PC-3 (cell line): ENCODE data around the gene MPHOSPH9. TPM values are rescaled to one million over a fixed set of nuclear protein-coding genes. Genes with fewer than 3 reads are reported as not detected.

Source experiments
- ATAC-seq: fragments of 200-7000 bp; cut with Tn5 transposase; 2 replicates; pipeline ENCODE4 v1.9.1; 2020; ENCODE audit warnings: mild to moderate bottlenecking, moderate library complexity
- BruUV-seq: library from RNA; stranded (reverse); fragments of 400-500 nt; replicated peaks from 2 replicates; lab custom pipeline; 2021; lab: Mats Ljungman, UMichigan
- CTCF ChIA-PET: fragments of 300-600 bp; sonication (Branson Sonifier 250); formaldehyde crosslinking; loops from one replicate; lab custom pipeline; 2022; ENCODE audit warnings: antibody characterized with exemption; lab: Charles Lee
- POLR2A ChIA-PET: fragments of 300-600 bp; sonication (Branson Sonifier 250); formaldehyde crosslinking; loops from one replicate; lab custom pipeline; 2022; ENCODE audit warnings: antibody characterized with exemption; ENCODE audit not compliant: unreplicated experiment; lab: Charles Lee
- DNase-seq: peaks from one replicate; pipeline ENCODE4 v3.0.0-alpha.2; 2015
- H2AFZ ChIP-seq: fragments of 300-600 bp; sonication (generic); 2 replicates; pipeline ENCODE4 v1.6.0; 2016; ENCODE audit warnings: antibody characterized with exemption, low read length
- H3F3A ChIP-seq: fragments of 300-600 bp; sonication (generic); one replicate; pipeline ENCODE4 v1.6.0; 2017; ENCODE audit warnings: antibody characterized with exemption, low read length, control low read depth, mild to moderate bottlenecking; ENCODE audit not compliant: unreplicated experiment
- H3K27ac ChIP-seq: fragments of 300-600 bp; sonication (generic); 2 replicates; pipeline ENCODE4 v1.5.1; 2016; ENCODE audit warnings: mild to moderate bottlenecking, low read length
- H3K27me3 ChIP-seq: fragments of 300-600 bp; sonication (generic); 2 replicates; pipeline ENCODE4 v1.6.1; 2016; ENCODE audit warnings: low read length, mixed read lengths
- H3K36me3 ChIP-seq: fragments of 300-600 bp; sonication (generic); 2 replicates; pipeline ENCODE4 v1.6.1; 2016; ENCODE audit warnings: low read depth, mixed run types, low read length, mixed read lengths
- H3K4me1 ChIP-seq: fragments of 300-600 bp; sonication (generic); 2 replicates; pipeline ENCODE4 v1.5.1; 2016; ENCODE audit warnings: low read length; ENCODE audit not compliant: insufficient read depth
- H3K4me2 ChIP-seq: fragments of 300-600 bp; sonication (generic); 2 replicates; pipeline ENCODE4 v1.6.0; 2016; ENCODE audit warnings: low read length
- H3K4me3 ChIP-seq: fragments of 300-600 bp; sonication (generic); 2 replicates; pipeline ENCODE4 v1.5.1; 2016; ENCODE audit warnings: mild to moderate bottlenecking, low read length, mixed read lengths
- H3K79me2 ChIP-seq: fragments of 300-600 bp; sonication (generic); 2 replicates; pipeline ENCODE4 v1.6.1; 2017; ENCODE audit warnings: low read length, mixed read lengths
- H3K9ac ChIP-seq: fragments of 300-600 bp; sonication (generic); 2 replicates; pipeline ENCODE4 v1.6.0; 2016; ENCODE audit warnings: mild to moderate bottlenecking, low read length
- H3K9me2 ChIP-seq: fragments of 300-600 bp; sonication (generic); replicated peaks from 2 replicates; pipeline ENCODE4 v1.6.1; 2016; ENCODE audit warnings: mixed run types, low read length, mixed read lengths
- H3K9me3 ChIP-seq: fragments of 300-600 bp; sonication (generic); 2 replicates; pipeline ENCODE4 v1.6.1; 2016; ENCODE audit warnings: low read length, mixed read lengths
- H4K20me1 ChIP-seq: fragments of 300-600 bp; sonication (generic); 2 replicates; pipeline ENCODE4 v1.6.1; 2016; ENCODE audit warnings: low read length, mixed read lengths
- EZH2 ChIP-seq: fragments of 300-600 bp; sonication (generic); IDR thresholded peaks from one replicate; pipeline ENCODE4 v1.6.1; 2017; ENCODE audit warnings: antibody characterized with exemption, mild to moderate bottlenecking, low read length; ENCODE audit not compliant: unreplicated experiment
- EZH2phosphoT487 ChIP-seq: fragments of 300-600 bp; sonication (generic); IDR thresholded peaks from 2 replicates; pipeline ENCODE4 v1.6.1; 2018; ENCODE audit warnings: mild to moderate bottlenecking, antibody characterized with exemption, low read length, borderline replicate concordance
- intact Hi-C: fragments of 100-400 bp; cut with micrococcal nuclease; formaldehyde crosslinking; loops from 2 replicates; pipeline ENCODE4 v1.9.0; 2023
- total RNA-seq: library from RNA; depleted of rRNA; stranded (reverse); fragments of >200 nt; gene quantifications from 2 replicates; pipeline ENCODE4 v1.2.3, GENCODE V29; 2014
- TF ChIP-seq, protein P1 (sequence below): fragments of 300-600 bp; sonication (generic); conservative IDR thresholded peaks from 2 replicates; pipeline ENCODE4 v1.5.1; 2017; ENCODE audit warnings: antibody characterized with exemption, low read depth, mild to moderate bottlenecking, low read length

MPHOSPH9 gene
- total RNA-seq, 1 experiment from 2014 or later: 42.5 TPM

DNA sequence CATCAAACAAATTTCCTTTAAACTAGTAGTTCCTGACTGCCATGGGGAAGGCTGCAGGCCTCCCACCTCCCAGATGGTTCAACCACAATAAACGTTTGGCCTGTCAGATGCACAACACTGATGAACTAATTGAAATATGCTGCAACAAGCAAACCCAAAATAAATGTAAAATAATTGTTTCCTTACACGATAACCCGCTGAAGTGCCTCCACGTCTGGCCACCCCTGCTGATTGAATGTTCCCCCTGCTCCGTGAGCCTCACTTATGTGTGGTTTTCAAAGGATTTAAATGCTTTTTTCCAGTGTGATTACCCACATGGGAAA is 90.5 kb downstream of the MPHOSPH9 start:
- Histone ChIP-seq H3K4me1 (peaks cover 32% of the 10 kb centered on the region), H3K27ac (no peak overlapping the region), H3K9ac (no peak overlapping the region), H2AFZ (no peak overlapping the region), H3K9me2 (no peaks in the 10 kb centered on the region), H3K36me3 (no peaks in the 10 kb centered on the region), H3K27me3 (no peaks in the 10 kb centered on the region), H3K4me3 (no peak overlapping the region), H3F3A (no peaks in the 10 kb centered on the region), H3K79me2 (peaks cover 31% of the 10 kb centered on the region; the same call in 1 of the 2 replicates), H3K9me3 (no peaks in the 10 kb centered on the region), H4K20me1 (no peaks in the 10 kb centered on the region), H3K4me2 (peak overlapping the region; percentile 71; the same call in 1 of the 2 replicates)
- no TSS peak for BruUV-seq
- intact Hi-C loops: no loop called here
- CTCF ChIA-PET: interaction anchor here (0.9 kb wide), 1 partner anchor 99 kb away, joined by 3 read pairs; no protein-coding TSS in a partner anchor
- no peak for TF ChIP-seq EZH2phosphoT487
- TF ChIP-seq, protein P1, sequence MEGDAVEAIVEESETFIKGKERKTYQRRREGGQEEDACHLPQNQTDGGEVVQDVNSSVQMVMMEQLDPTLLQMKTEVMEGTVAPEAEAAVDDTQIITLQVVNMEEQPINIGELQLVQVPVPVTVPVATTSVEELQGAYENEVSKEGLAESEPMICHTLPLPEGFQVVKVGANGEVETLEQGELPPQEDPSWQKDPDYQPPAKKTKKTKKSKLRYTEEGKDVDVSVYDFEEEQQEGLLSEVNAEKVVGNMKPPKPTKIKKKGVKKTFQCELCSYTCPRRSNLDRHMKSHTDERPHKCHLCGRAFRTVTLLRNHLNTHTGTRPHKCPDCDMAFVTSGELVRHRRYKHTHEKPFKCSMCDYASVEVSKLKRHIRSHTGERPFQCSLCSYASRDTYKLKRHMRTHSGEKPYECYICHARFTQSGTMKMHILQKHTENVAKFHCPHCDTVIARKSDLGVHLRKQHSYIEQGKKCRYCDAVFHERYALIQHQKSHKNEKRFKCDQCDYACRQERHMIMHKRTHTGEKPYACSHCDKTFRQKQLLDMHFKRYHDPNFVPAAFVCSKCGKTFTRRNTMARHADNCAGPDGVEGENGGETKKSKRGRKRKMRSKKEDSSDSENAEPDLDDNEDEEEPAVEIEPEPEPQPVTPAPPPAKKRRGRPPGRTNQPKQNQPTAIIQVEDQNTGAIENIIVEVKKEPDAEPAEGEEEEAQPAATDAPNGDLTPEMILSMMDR: no peak
- no peak for TF ChIP-seq EZH2
- no peak for ATAC-seq
- POLR2A ChIA-PET: no interaction called here
- DNase-seq: no peak

DNA sequence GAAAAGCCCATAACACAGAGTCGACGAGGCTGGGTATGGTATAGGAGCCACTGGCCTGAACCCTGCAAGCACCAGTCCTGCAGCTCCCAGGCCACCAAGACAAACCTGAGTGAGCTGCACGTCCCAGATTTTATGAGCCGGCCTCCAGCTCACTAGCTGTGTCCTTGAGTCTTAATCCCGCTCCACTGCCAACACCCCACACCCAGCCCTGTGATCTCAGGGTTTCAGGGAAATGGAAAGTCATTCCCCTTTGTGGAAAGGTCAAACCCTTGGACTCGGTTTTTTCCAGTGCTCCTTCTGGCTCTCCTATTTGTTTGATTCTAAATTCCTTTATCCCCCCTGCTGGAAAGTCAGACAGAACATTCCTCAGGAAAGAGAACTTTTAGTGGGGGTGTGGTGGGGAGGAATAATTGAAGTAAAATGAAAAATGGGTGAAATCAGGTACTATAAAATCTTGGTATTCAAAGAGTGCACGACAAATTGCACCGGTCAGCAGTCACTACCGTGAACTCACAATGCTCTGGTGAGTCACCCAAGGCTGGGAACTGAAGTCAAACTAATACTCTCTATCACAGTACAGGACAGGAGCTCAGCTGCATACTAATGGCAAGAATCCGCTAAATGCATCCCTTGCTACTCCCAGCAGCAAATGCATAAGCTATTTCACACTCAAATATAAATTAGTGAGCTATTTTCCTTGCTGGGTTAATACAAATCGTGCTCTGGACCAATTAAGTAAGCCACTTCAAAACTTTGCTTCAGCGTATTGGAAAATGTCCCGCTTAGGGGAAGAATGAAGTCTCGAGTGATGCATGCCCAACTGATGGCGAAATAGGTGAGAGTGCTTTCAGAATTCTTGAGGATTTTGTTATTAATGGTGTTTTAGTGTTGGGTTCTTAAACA is 91.1 kb downstream of the MPHOSPH9 start:
- Histone ChIP-seq H3K9me2 (no peaks in the 10 kb centered on the region), H3K4me1 (peaks cover 32% of the 10 kb centered on the region), H3K27me3 (no peaks in the 10 kb centered on the region), H3K9ac (no peak overlapping the region), H3K4me3 (no peak overlapping the region; the same call in 1 of the 2 replicates), H3K79me2 (peaks cover 28% of the 10 kb centered on the region; the same call in 1 of the 2 replicates), H2AFZ (no peak overlapping the region), H3F3A (no peaks in the 10 kb centered on the region), H4K20me1 (no peaks in the 10 kb centered on the region), H3K4me2 (peak overlapping the region; percentile 71), H3K27ac (peak overlapping the region; percentile 45), H3K36me3 (no peaks in the 10 kb centered on the region), H3K9me3 (no peaks in the 10 kb centered on the region)
- no peak for TF ChIP-seq EZH2
- TF ChIP-seq, protein P1: no peak
- TF ChIP-seq EZH2phosphoT487: no peak
- peak; percentile 73 for DNase-seq
- no TSS peak for BruUV-seq
- ChIA-PET POLR2A (no interaction called here), CTCF (interaction anchor here (0.5 to 0.9 kb wide), 2 partner anchors 9 to 99 kb away, joined by 3 read pairs; no protein-coding TSS in a partner anchor)
- intact Hi-C loops: no loop called here
- peak; percentile 98 for ATAC-seq
